SK-N-SH treated with all-trans-retinoic acid at 6 μM for 48 hours (cell line): Measurements from ENCODE around the gene KIF6.

Experiments
- ARNTL ChIP-seq: fragments of 450-650 bp; formaldehyde crosslinking; IDR thresholded peaks from 2 replicates; pipeline ENCODE4 v1.5.0; 2020; ENCODE audit warnings: low read depth, mild to moderate bottlenecking, moderate library complexity, borderline replicate concordance
- CREB5 ChIP-seq: fragments of 250-450 bp; sonication (Bioruptor Pico); IDR thresholded peaks from 2 replicates; pipeline ENCODE4 v1.5.1; 2020; ENCODE audit warnings: low read depth, mild to moderate bottlenecking, moderate library complexity
- GLIS3 ChIP-seq: fragments of 250-450 bp; sonication (Bioruptor Pico); IDR thresholded peaks from 2 replicates; pipeline ENCODE4 v1.5.0; 2020; ENCODE audit warnings: mild to moderate bottlenecking, moderate library complexity
- PATZ1 ChIP-seq: fragments of 250-450 bp; sonication (Bioruptor Pico); IDR thresholded peaks from 2 replicates; pipeline ENCODE4 v1.8.0; 2020; ENCODE audit warnings: mild to moderate bottlenecking, moderate library complexity, borderline replicate concordance
- PPARA ChIP-seq: fragments of 250-450 bp; sonication (Bioruptor Pico); IDR thresholded peaks from 2 replicates; pipeline ENCODE4 v1.5.0; 2020; ENCODE audit warnings: mild to moderate bottlenecking, borderline replicate concordance
- SNAI2 ChIP-seq: fragments of 250-450 bp; sonication (Bioruptor Pico); IDR thresholded peaks from 2 replicates; pipeline ENCODE4 v1.5.0; 2020; ENCODE audit warnings: mild to moderate bottlenecking, moderate library complexity
- ZC3H10 ChIP-seq: fragments of 250-450 bp; sonication (Bioruptor Pico); IDR thresholded peaks from 2 replicates; pipeline ENCODE4 v1.5.1; 2021; ENCODE audit warnings: mild to moderate bottlenecking, moderate library complexity
- ZFP30 ChIP-seq: fragments of 450-650 bp; formaldehyde crosslinking; IDR thresholded peaks from 2 replicates; pipeline ENCODE4 v1.5.0; 2022; ENCODE audit warnings: mild to moderate bottlenecking, moderate library complexity
- ZNF565 ChIP-seq: fragments of 450-650 bp; formaldehyde crosslinking; conservative IDR thresholded peaks from 2 replicates; pipeline ENCODE4 v1.5.0; 2020; ENCODE audit warnings: low read depth, mild to moderate bottlenecking, moderate library complexity

- TF ChIP-seq SNAI2 (CRISPR knock-in tag) (no peak), CREB5 (CRISPR knock-in tag) (no peak), ARNTL (CRISPR knock-in tag) (no peak), ZNF565 (CRISPR knock-in tag) (no peak), PATZ1 (no peak), ZC3H10 (CRISPR knock-in tag) (no peak), PPARA (CRISPR knock-in tag) (no peak), GLIS3 (CRISPR knock-in tag) (no peak), ZFP30 (CRISPR knock-in tag) (no peak)
These were observed 164.3 kb downstream of the KIF6 start for GRCh38 chr6:39560915-39561314.
